CD4-positive, alpha-beta T cell treated with Interferon alpha-2 for 1 hour (primary cell): ENCODE data around the gene STT3A.

ENCODE experiments used
- DNase-seq, 2 donors: peaks; one replicate each; pipeline ENCODE4 v3.0.0-alpha.2; 2020 to 2022

The STT3A gene

GRCh38 chr11:125670172-125670571, 77.5 kb downstream of the STT3A start:
- DNase-seq = no peak

- DNase-seq = no peak
Measured at GRCh38 chr11:125671561-125671960, 78.9 kb downstream of the STT3A start.
